Trophoblast cell (in vitro differentiated cells and primary cell): ENCODE data around the gene MGAT5.

Experiments used
- DNase-seq, 2 donors: peaks; one replicate each; pipeline ENCODE4 v3.0.0-alpha.2; 2016
- H2AFZ ChIP-seq: 2 replicates; pipeline ENCODE4 v1.6.1; 2013; ENCODE audit warnings: low read length, moderate library complexity, mild to moderate bottlenecking; ENCODE audit not compliant: insufficient read depth, poor library complexity
- H2AK5ac ChIP-seq: 2 replicates; pipeline ENCODE4 v1.6.1; 2013; ENCODE audit warnings: mild to moderate bottlenecking, low read length
- H2BK120ac ChIP-seq: 2 replicates; pipeline ENCODE4 v1.6.1; 2013; ENCODE audit warnings: low read length, mild to moderate bottlenecking, moderate library complexity; ENCODE audit not compliant: insufficient read depth, poor library complexity
- H2BK12ac ChIP-seq: 2 replicates; pipeline ENCODE4 v1.6.1; 2013; ENCODE audit warnings: mild to moderate bottlenecking, low read length, moderate library complexity
- H2BK5ac ChIP-seq: 2 replicates; pipeline ENCODE4 v1.6.1; 2013; ENCODE audit warnings: low read length, low read depth, moderate library complexity, mild to moderate bottlenecking; ENCODE audit not compliant: poor library complexity
- H3K14ac ChIP-seq: 2 replicates; pipeline ENCODE4 v1.6.1; 2013; ENCODE audit warnings: mild to moderate bottlenecking, low read length
- H3K18ac ChIP-seq: 2 replicates; pipeline ENCODE4 v1.6.1; 2013; ENCODE audit warnings: mild to moderate bottlenecking, low read length
- H3K23ac ChIP-seq: 2 replicates; pipeline ENCODE4 v1.6.1; 2013; ENCODE audit warnings: low read length
- H3K27ac ChIP-seq: 2 replicates; pipeline ENCODE4 v1.5.1; 2013; ENCODE audit warnings: low read depth, mild to moderate bottlenecking, inconsistent platforms, low read length, moderate library complexity
- H3K27me3 ChIP-seq: 2 replicates; pipeline ENCODE4 v1.6.1; 2013; ENCODE audit warnings: inconsistent platforms, mild to moderate bottlenecking, low read length, moderate library complexity; ENCODE audit not compliant: insufficient read depth
- H3K36me3 ChIP-seq, 2 experiments: 1 replicate in 1 of 2; 2 replicates in 1 of 2; pipeline ENCODE4 v1.6.1; 2013; ENCODE audit warnings: low read length in 2 of 2, mild to moderate bottlenecking in 2 of 2, moderate library complexity in 1 of 2; ENCODE audit not compliant: insufficient read depth in 2 of 2, control insufficient read depth in 1 of 2
- H3K4ac ChIP-seq: 2 replicates; pipeline ENCODE4 v1.6.1; 2013; ENCODE audit warnings: low read depth, mild to moderate bottlenecking, low read length, moderate library complexity
- H3K4me1 ChIP-seq, 2 experiments: 1 replicate in 1 of 2; 2 replicates in 1 of 2; pipeline ENCODE4 v1.6.1; 2013; ENCODE audit warnings: low read length in 2 of 2, mild to moderate bottlenecking in 2 of 2, moderate library complexity in 1 of 2; ENCODE audit not compliant: insufficient read depth in 2 of 2, control insufficient read depth in 1 of 2
- H3K4me2 ChIP-seq: 2 replicates; pipeline ENCODE4 v1.6.1; 2013; ENCODE audit warnings: inconsistent platforms, mild to moderate bottlenecking, low read length, moderate library complexity
- H3K4me3 ChIP-seq: 2 replicates; pipeline ENCODE4 v1.5.1; 2013; ENCODE audit warnings: mild to moderate bottlenecking, low read depth, low read length, inconsistent platforms
- H3K79me1 ChIP-seq: one replicate; pipeline ENCODE4 v1.6.1; 2013; ENCODE audit warnings: low read length
- H3K79me2 ChIP-seq: 2 replicates; pipeline ENCODE4 v1.6.1; 2013; ENCODE audit warnings: low read length, mild to moderate bottlenecking; ENCODE audit not compliant: control insufficient read depth, insufficient read depth, poor library complexity
- H3K9ac ChIP-seq: 2 replicates; pipeline ENCODE4 v1.6.1; 2013; ENCODE audit warnings: mild to moderate bottlenecking, low read length
- H3K9me3 ChIP-seq: 2 replicates; pipeline ENCODE4 v1.6.1; 2013; ENCODE audit warnings: low read depth, mild to moderate bottlenecking, control low read depth, inconsistent platforms, low read length; ENCODE audit not compliant: insufficient read depth
- H4K12ac ChIP-seq: 2 replicates; pipeline ENCODE4 v1.6.1; 2013; ENCODE audit warnings: low read depth, mild to moderate bottlenecking, low read length, moderate library complexity
- H4K8ac ChIP-seq: 2 replicates; pipeline ENCODE4 v1.6.1; 2013; ENCODE audit warnings: low read depth, mild to moderate bottlenecking, low read length, moderate library complexity
- H4K91ac ChIP-seq: one replicate; pipeline ENCODE4 v1.6.1; 2013; ENCODE audit warnings: low read depth, mild to moderate bottlenecking, low read length, moderate library complexity
- WGBS: extraction: QIAGEN DNeasy Blood & Tissue Kit; methylation state at CpG from one replicate; pipeline ENCODE4 v1.1.7; 2013; ENCODE audit warnings: missing lambda C conversion rate; ENCODE audit not compliant: insufficient read length, insufficient coverage; ENCODE audit errors: extremely low coverage; 5-methylcytosine and 5-hydroxymethylcytosine counted together

Gene MGAT5

GRCh38 chr2:134238371-134238770 lies 15.5 kb upstream of the MGAT5 start:
- H3K27me3 ChIP-seq: no peaks in the 10 kb centered on the region
- H4K91ac ChIP-seq: no peak overlapping the region
- no peaks in the 10 kb centered on the region for H3K9me3 ChIP-seq
- H3K79me1 ChIP-seq: no peaks in the 10 kb centered on the region
- H3K79me2 ChIP-seq: no peaks in the 10 kb centered on the region
- no peak overlapping the region for H4K12ac ChIP-seq
- H3K27ac ChIP-seq: no peak overlapping the region
- H3K4ac ChIP-seq: no peak overlapping the region
- H3K18ac ChIP-seq: no peak overlapping the region
- no peak overlapping the region for H2BK120ac ChIP-seq
- no peak overlapping the region for H2AFZ ChIP-seq
- H2AK5ac ChIP-seq: no peak overlapping the region
- no peak overlapping the region for H3K4me3 ChIP-seq
- H3K14ac ChIP-seq: no peak overlapping the region
- no peak overlapping the region for H2BK5ac ChIP-seq
- no peak for DNase-seq
- H2BK12ac ChIP-seq: no peak overlapping the region
- no peak overlapping the region for H3K4me2 ChIP-seq
- peaks cover 0 to 1% of the 10 kb centered on the region in 2 experiments for H3K36me3 ChIP-seq
- no peak overlapping the region for H3K9ac ChIP-seq
- no CpG with 5 or more reads among the region's 3 CpGs for WGBS
- no peak overlapping the region for H3K23ac ChIP-seq
- H3K4me1 ChIP-seq: peaks cover 2 to 8% of the 10 kb centered on the region in 2 experiments
- no peak overlapping the region for H4K8ac ChIP-seq

DNA sequence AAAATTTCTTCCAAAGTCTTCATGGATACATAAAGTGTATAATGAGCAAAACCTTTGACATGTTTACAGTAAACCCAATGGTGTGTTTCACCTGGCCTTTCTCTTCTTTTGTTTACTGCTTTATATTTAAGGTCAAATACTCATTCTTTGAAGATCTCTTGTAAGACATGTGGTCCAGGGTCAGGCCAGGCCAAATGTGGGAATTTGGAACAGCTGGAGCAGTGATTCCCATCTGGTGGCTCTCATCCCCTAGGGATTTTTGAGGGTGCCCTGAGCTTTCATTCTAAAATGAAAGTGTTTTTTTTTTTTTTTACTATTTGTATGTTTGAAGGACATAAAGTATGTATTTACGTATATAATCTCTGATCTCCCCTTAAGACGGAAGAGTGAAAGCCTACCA lies 13.8 kb upstream of the MGAT5 start:
- Histone ChIP-seq H3K27me3 (no peaks in the 10 kb centered on the region), H3K14ac (no peak overlapping the region), H3K4me1 (peaks cover 0 to 6% of the 10 kb centered on the region in 2 experiments), H2AFZ (no peak overlapping the region), H2AK5ac (no peak overlapping the region), H2BK5ac (no peak overlapping the region), H3K23ac (no peak overlapping the region), H3K27ac (no peak overlapping the region), H4K12ac (no peak overlapping the region), H3K9me3 (no peaks in the 10 kb centered on the region), H3K9ac (no peak overlapping the region), H4K8ac (no peak overlapping the region), H4K91ac (no peak overlapping the region), H3K4me3 (no peak overlapping the region), H3K79me1 (no peaks in the 10 kb centered on the region), H3K4ac (no peak overlapping the region), H3K4me2 (no peak overlapping the region), H3K79me2 (no peaks in the 10 kb centered on the region), H3K36me3 (peaks cover 0 to 1% of the 10 kb centered on the region in 2 experiments), H2BK120ac (no peak overlapping the region), H2BK12ac (no peak overlapping the region), H3K18ac (no peak overlapping the region)
- WGBS: no CpG with 5 or more reads among the region's 2 CpGs
- DNase-seq: no peak

GRCh38 chr2:134241911-134242310 lies 12.0 kb upstream of the MGAT5 start:
- Histone ChIP-seq H3K14ac (no peak overlapping the region), H2AK5ac (no peak overlapping the region)
- no CpG with 5 or more reads among the region's 2 CpGs for WGBS

GRCh38 chr2:134243244-134243643 lies 10.6 kb upstream of the MGAT5 start:
- Histone ChIP-seq H2AK5ac (no peak overlapping the region), H2BK120ac (no peak overlapping the region), H3K9ac (no peak overlapping the region), H3K79me1 (no peaks in the 10 kb centered on the region), H3K36me3 (peaks cover 0 to 1% of the 10 kb centered on the region in 2 experiments), H3K27ac (no peak overlapping the region), H2BK5ac (no peak overlapping the region), H4K8ac (no peak overlapping the region), H3K4me3 (no peak overlapping the region), H3K4me1 (no peaks in the 10 kb centered on the region), H3K18ac (no peak overlapping the region), H3K9me3 (no peaks in the 10 kb centered on the region), H3K23ac (no peak overlapping the region), H3K4ac (no peak overlapping the region), H4K12ac (no peak overlapping the region), H3K79me2 (no peaks in the 10 kb centered on the region), H4K91ac (no peak overlapping the region), H2BK12ac (no peak overlapping the region), H3K14ac (no peak overlapping the region), H3K27me3 (no peaks in the 10 kb centered on the region), H2AFZ (no peak overlapping the region), H3K4me2 (no peak overlapping the region)
- no peak for DNase-seq
- WGBS: no CpG with 5 or more reads among the region's 1 CpG

More at GRCh38 chr2:134241911-134242310, 12.0 kb upstream of the MGAT5 start:
- Histone ChIP-seq H4K12ac (no peak overlapping the region), H2BK12ac (no peak overlapping the region), H3K36me3 (peaks cover 0 to 1% of the 10 kb centered on the region in 2 experiments), H2BK120ac (no peak overlapping the region), H3K18ac (no peak overlapping the region), H3K4me3 (no peak overlapping the region), H3K9ac (no peak overlapping the region), H3K27ac (no peak overlapping the region), H4K91ac (no peak overlapping the region), H3K4me1 (no peaks in the 10 kb centered on the region), H4K8ac (no peak overlapping the region), H3K4me2 (no peak overlapping the region), H3K23ac (no peak overlapping the region), H3K27me3 (no peaks in the 10 kb centered on the region), H3K4ac (no peak overlapping the region), H3K79me2 (no peaks in the 10 kb centered on the region), H3K9me3 (no peaks in the 10 kb centered on the region), H2BK5ac (no peak overlapping the region), H3K79me1 (no peaks in the 10 kb centered on the region), H2AFZ (no peak overlapping the region)
- no peak for DNase-seq
